Common myeloid progenitor, CD34-positive (primary cell): ENCODE data around the gene OR5K4. TPM values are rescaled to one million over a fixed set of nuclear protein-coding genes. Genes with fewer than 3 reads are reported as not detected.

ENCODE experiments used
- CTCF ChIA-PET: fragments of 350-600 bp; sonication (Branson Sonifier 250); formaldehyde crosslinking; loops from one replicate; lab custom pipeline; 2021; ENCODE audit warnings: antibody characterized with exemption; lab: Charles Lee
- POLR2A ChIA-PET: fragments of 350-600 bp; sonication (Branson Sonifier 250); formaldehyde crosslinking; loops from one replicate; lab custom pipeline; 2021; ENCODE audit warnings: antibody characterized with exemption; lab: Charles Lee
- DNase-seq, 3 donors: peaks; one replicate each; pipeline versions ENCODE4 v3.0.0 to v3.0.0-alpha.2; 2013
- H3K27ac ChIP-seq, 2 experiments: 1 replicate in 1 of 2; 2 replicates in 1 of 2; pipeline ENCODE4 v1.7.0; 2013; ENCODE audit warnings: inconsistent platforms in 2 of 2, low read length in 2 of 2, mild to moderate bottlenecking in 2 of 2, low read depth in 1 of 2, moderate library complexity in 1 of 2; ENCODE audit not compliant: severe bottlenecking in 2 of 2, insufficient read depth in 1 of 2, poor library complexity in 1 of 2
- H3K27me3 ChIP-seq, 5 experiments: replicated peaks in 2 of 5; 1 replicate in 3 of 5; 2 replicates in 2 of 5; pipeline versions ENCODE4 v1.6.1 to v1.7.0; 2013; ENCODE audit warnings: low read length in 4 of 5, mild to moderate bottlenecking in 2 of 5, moderate library complexity in 2 of 5, inconsistent platforms in 1 of 5; ENCODE audit not compliant: insufficient read depth in 5 of 5, control insufficient read depth in 4 of 5
- H3K36me3 ChIP-seq, 4 experiments: 1 replicate in 2 of 4; 2 replicates in 2 of 4; pipeline versions ENCODE4 v1.6.1 to v1.7.0; 2013; ENCODE audit warnings: low read length in 3 of 4, control low read depth in 1 of 4, mild to moderate bottlenecking in 1 of 4; ENCODE audit not compliant: control insufficient read depth in 4 of 4, insufficient read depth in 4 of 4
- H3K4me1 ChIP-seq, 4 experiments: 1 replicate in 3 of 4; 2 replicates in 1 of 4; pipeline versions ENCODE4 v1.6.1 to v1.7.1; 2013; ENCODE audit warnings: low read length in 3 of 4, mild to moderate bottlenecking in 3 of 4, control low read depth in 1 of 4, inconsistent platforms in 1 of 4, moderate library complexity in 1 of 4; ENCODE audit not compliant: control insufficient read depth in 4 of 4, insufficient read depth in 4 of 4; ENCODE audit errors: control extremely low read depth in 1 of 4
- H3K4me3 ChIP-seq, 7 experiments: 1 replicate in 4 of 7; 2 replicates in 3 of 7; pipeline versions ENCODE4 v1.5.1 to v1.7.0; 2013; ENCODE audit warnings: mild to moderate bottlenecking in 7 of 7, low read length in 6 of 7, moderate library complexity in 6 of 7, inconsistent platforms in 2 of 7, low read depth in 2 of 7, control low read depth in 1 of 7; ENCODE audit not compliant: insufficient read depth in 4 of 7, control insufficient read depth in 1 of 7; ENCODE audit errors: extremely low read depth in 1 of 7
- H3K9me3 ChIP-seq, 5 experiments: 1 replicate in 4 of 5; 2 replicates in 1 of 5; pipeline versions ENCODE4 v1.6.1 to v1.7.1; 2013; ENCODE audit warnings: low read length in 4 of 5, mild to moderate bottlenecking in 2 of 5, inconsistent platforms in 1 of 5, low read depth in 1 of 5, moderate library complexity in 1 of 5; ENCODE audit not compliant: control insufficient read depth in 4 of 5, insufficient read depth in 2 of 5; ENCODE audit errors: control extremely low read depth in 1 of 5
- WGBS: methylation state at CpG from one replicate; pipeline ENCODE4 v1.1.5; 2013; ENCODE audit not compliant: insufficient coverage; 5-methylcytosine and 5-hydroxymethylcytosine counted together
- polyA plus RNA-seq: library from polyadenylated mRNA; unstranded; fragments of 120-200 nt; gene quantifications from one replicate; pipeline ENCODE4 v1.2.1, GENCODE V29; 2013

OR5K4 gene
- not detected for polyA plus RNA-seq

- Histone ChIP-seq H3K27ac (no peak within 1 kb of the TSS), H3K27me3 (no peaks in the 10 kb centered on the region), H3K9me3 (no peaks in the 10 kb centered on the region), H3K36me3 (no peaks in the 10 kb centered on the region), H3K4me1 (no peaks in the 10 kb centered on the region), H3K4me3 (no peak within 1 kb of the TSS)
- DNase-seq, result no peak
- WGBS, result no CpG with 5 or more reads among the region's 2 CpGs
- POLR2A ChIA-PET, result no interaction called here
- CTCF ChIA-PET, result no interaction called here
These were observed at the start of gene OR5K4 for GRCh38 chr3:98353554-98353953. Gene OR5K4, plus strand, starts transcription at chr3:98353854. Its CDS starts 0 bp downstream, at chr3:98353854.

- H3K9me3 ChIP-seq, result no peaks in the 10 kb centered on the region
- no CpG with 5 or more reads among the region's 2 CpGs for WGBS
- ChIA-PET CTCF (no interaction called here), POLR2A (no interaction called here)
- no peaks in the 10 kb centered on the region for H3K4me1 ChIP-seq
- DNase-seq, result no peak
- H3K36me3 ChIP-seq, result no peaks in the 10 kb centered on the region
- H3K27me3 ChIP-seq, result no peaks in the 10 kb centered on the region
- no peak overlapping the region for H3K27ac ChIP-seq
- H3K4me3 ChIP-seq, result no peak overlapping the region
These were observed 31.6 kb upstream of the OR5K4 start for GRCh38 chr3:98322101-98322500.

GRCh38 chr3:98322686-98323085 lies 31.0 kb upstream of the OR5K4 start:
- H3K27me3 ChIP-seq, result no peaks in the 10 kb centered on the region
- WGBS, result 78% methylated on average over 1 of the region's 2 CpGs
- POLR2A ChIA-PET, result no interaction called here
- DNase-seq, result no peak
- H3K27ac ChIP-seq, result no peak overlapping the region
- H3K4me3 ChIP-seq, result no peak overlapping the region
- no peaks in the 10 kb centered on the region for H3K4me1 ChIP-seq
- CTCF ChIA-PET, result no interaction called here
- no peaks in the 10 kb centered on the region for H3K36me3 ChIP-seq
- H3K9me3 ChIP-seq, result no peaks in the 10 kb centered on the region

GRCh38 chr3:98323425-98323824 lies 30.2 kb upstream of the OR5K4 start:
- Histone ChIP-seq H3K27ac (no peak overlapping the region), H3K4me1 (no peaks in the 10 kb centered on the region), H3K36me3 (no peaks in the 10 kb centered on the region), H3K27me3 (no peaks in the 10 kb centered on the region), H3K4me3 (no peak overlapping the region), H3K9me3 (no peaks in the 10 kb centered on the region)
- no peak for DNase-seq
- POLR2A ChIA-PET, result no interaction called here
- CTCF ChIA-PET, result no interaction called here

GRCh38 chr3:98325055-98325454 lies 28.6 kb upstream of the OR5K4 start:
- no peak overlapping the region for H3K27ac ChIP-seq
- no peaks in the 10 kb centered on the region for H3K36me3 ChIP-seq
- H3K27me3 ChIP-seq, result no peaks in the 10 kb centered on the region
- ChIA-PET POLR2A (no interaction called here), CTCF (interaction anchor here (2.5 kb wide), 1 partner anchor 10 kb away, joined by 5 read pairs; no protein-coding TSS in a partner anchor)
- no peaks in the 10 kb centered on the region for H3K9me3 ChIP-seq
- 96% methylated on average over 12 of the region's 12 CpGs for WGBS
- no peak overlapping the region for H3K4me3 ChIP-seq
- H3K4me1 ChIP-seq, result no peaks in the 10 kb centered on the region
- no peak for DNase-seq

- POLR2A ChIA-PET, result no interaction called here
- Histone ChIP-seq H3K9me3 (no peaks in the 10 kb centered on the region), H3K4me3 (no peak overlapping the region), H3K4me1 (no peaks in the 10 kb centered on the region), H3K27ac (no peak overlapping the region), H3K36me3 (no peaks in the 10 kb centered on the region), H3K27me3 (no peaks in the 10 kb centered on the region)
- 44% methylated on average over 1 of the region's 2 CpGs for WGBS
- DNase-seq, result no peak
- CTCF ChIA-PET, result interaction anchor here (0.9 to 2.5 kb wide), 2 partner anchors 10 to 12 kb away, joined by 3 to 5 read pairs; no protein-coding TSS in a partner anchor
These were observed 27.4 kb upstream of the OR5K4 start for GRCh38 chr3:98326105-98326893.

- Histone ChIP-seq H3K36me3 (no peaks in the 10 kb centered on the region), H3K9me3 (no peaks in the 10 kb centered on the region), H3K27me3 (no peaks in the 10 kb centered on the region), H3K4me1 (no peaks in the 10 kb centered on the region), H3K27ac (no peak overlapping the region), H3K4me3 (no peak overlapping the region)
- no peak for DNase-seq
- POLR2A ChIA-PET, result no interaction called here
- CTCF ChIA-PET, result interaction anchor here (0.9 to 2.5 kb wide), 2 partner anchors 9 to 12 kb away, joined by 3 to 5 read pairs; no protein-coding TSS in a partner anchor
These were observed 26.7 kb upstream of the OR5K4 start for GRCh38 chr3:98326945-98327344.
